Right lobe of liver (tissue), 4 donors: ENCODE data around the gene F8.

Experiments
- POLR2A ChIP-seq: fragments of 450-650 bp; IDR thresholded peaks from one replicate; pipeline ENCODE4 v1.6.1; 2017; ENCODE audit warnings: antibody characterized with exemption, mild to moderate bottlenecking
- TF ChIP-seq, protein P1 (sequence below), 4 donors: fragments of 200-600 bp in 3 of 4; fragments of 450-650 bp in 1 of 4; IDR thresholded peaks; one replicate each; pipeline versions ENCODE4 v1.5.1 to v1.8.0; 2016 to 2022; ENCODE audit warnings: antibody characterized with exemption in 4 of 4, mild to moderate bottlenecking in 2 of 4
- donor health status: DM: no; HTN: no; CAD: no.
- donor health status: DM: no; HTN: no; CAD: no.
- donor health status: DM: no; HTN: yes; CAD: no.

- TF ChIP-seq POLR2A: no peak
- TF ChIP-seq, protein P1, sequence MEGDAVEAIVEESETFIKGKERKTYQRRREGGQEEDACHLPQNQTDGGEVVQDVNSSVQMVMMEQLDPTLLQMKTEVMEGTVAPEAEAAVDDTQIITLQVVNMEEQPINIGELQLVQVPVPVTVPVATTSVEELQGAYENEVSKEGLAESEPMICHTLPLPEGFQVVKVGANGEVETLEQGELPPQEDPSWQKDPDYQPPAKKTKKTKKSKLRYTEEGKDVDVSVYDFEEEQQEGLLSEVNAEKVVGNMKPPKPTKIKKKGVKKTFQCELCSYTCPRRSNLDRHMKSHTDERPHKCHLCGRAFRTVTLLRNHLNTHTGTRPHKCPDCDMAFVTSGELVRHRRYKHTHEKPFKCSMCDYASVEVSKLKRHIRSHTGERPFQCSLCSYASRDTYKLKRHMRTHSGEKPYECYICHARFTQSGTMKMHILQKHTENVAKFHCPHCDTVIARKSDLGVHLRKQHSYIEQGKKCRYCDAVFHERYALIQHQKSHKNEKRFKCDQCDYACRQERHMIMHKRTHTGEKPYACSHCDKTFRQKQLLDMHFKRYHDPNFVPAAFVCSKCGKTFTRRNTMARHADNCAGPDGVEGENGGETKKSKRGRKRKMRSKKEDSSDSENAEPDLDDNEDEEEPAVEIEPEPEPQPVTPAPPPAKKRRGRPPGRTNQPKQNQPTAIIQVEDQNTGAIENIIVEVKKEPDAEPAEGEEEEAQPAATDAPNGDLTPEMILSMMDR (IDR thresholded peaks at IDR 0.05): no peak
Measured at GRCh38 chrX:155022585-155022984, at the start of gene F8.
